Measurements from ENCODE around the gene POMGNT2.

POMGNT2 gene

GRCh38 chr3:43102773-43103480 is 3.0 kb downstream of the POMGNT2 start:
- no peak for DNase-seq (ENCODE audit: low read depth)

DNA sequence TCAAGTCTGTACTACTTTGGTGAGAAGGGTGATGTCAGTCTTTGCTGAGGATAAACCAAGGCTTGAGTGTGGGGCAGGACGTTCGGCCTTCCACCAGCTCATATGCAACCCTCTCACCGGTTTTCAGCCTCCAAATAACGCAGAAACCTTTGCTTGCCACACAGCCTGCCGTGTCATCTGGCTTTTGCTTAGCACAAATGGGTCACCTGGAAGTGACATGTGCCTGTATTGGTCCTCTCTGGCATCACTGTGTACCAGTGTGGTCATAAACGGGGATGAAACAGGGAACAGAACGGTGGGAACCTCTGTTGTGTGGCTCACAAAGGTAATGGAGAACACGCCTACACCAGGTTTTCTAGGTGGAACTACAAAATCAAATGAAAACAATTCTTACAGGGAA is 7.1 kb downstream of the POMGNT2 start:
- no peak for DNase-seq (ENCODE audit: low read depth)

GRCh38 chr3:43097400-43098080 is 8.3 kb downstream of the POMGNT2 start:
- DNase-seq (ENCODE audit: low read depth): no peak

DNA sequence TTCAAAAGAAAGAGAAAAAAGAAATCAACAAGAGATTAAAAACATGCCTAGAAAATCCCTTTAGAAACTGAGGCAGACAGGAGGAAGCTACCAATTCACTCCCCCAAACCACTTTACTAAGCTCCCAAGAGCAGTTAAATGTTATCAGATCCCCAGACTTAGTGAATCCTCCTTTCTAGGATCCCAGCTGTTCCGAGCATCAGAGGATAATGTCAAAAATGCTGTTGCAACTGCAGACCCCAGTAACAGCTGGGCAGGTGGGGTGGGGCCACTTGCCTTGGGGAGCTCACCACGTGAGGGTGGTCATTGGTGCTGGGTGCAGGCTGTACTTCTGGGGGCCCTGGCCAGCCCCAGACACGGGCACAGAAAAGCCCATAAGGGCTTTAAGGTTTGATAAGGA is 9.1 kb downstream of the POMGNT2 start:
- DNase-seq (ENCODE audit: low read depth): no peak

DNA sequence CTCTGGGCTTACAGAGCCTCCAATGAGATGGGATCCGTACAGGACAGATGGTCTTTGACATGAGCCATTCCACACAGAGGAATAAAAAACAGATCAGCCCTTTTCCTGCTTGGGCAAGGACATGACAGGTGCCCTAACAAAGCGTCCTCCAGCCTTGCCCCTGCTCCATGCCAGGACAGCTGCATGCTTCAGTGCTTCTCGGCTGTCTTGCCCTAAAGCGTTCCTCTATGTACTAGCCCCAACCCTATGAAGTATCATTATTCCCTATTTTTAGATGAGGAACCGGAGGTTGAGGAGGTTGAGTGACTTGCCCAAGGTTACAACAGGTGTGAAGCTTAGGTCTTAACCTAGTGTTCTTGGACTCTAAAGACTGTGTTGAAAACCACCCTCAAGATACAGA is 10.5 kb downstream of the POMGNT2 start:
- no peak for DNase-seq (ENCODE audit: low read depth)

DNA sequence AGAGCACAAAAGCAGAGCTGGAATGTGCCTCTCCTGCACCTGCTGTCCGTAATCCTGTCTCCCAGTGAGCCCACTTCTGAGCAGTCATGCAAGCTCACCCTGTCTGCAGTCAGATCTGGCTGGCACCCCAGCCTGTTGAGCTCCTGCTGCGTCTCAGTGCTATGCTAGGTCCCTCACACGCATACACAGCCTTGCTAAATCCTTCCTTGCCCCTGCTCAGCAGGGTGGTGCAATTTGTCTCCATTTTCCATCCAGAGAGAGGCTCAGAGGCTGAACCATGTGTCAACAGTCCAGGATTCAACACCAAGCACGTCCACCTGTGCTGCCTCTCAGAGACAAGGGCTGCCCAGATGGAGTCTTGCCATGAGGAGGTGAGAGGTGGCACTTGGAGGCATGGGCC is 11.0 kb downstream of the POMGNT2 start:
- no peak for DNase-seq (ENCODE audit: low read depth)

- DNase-seq (ENCODE audit: low read depth): no peak
These were observed 11.5 kb downstream of the POMGNT2 start for GRCh38 chr3:43094381-43094780.

GRCh38 chr3:43093974-43094373 is 11.9 kb downstream of the POMGNT2 start:
- DNase-seq (ENCODE audit: low read depth): no peak

GRCh38 chr3:43093006-43093405 is 12.9 kb downstream of the POMGNT2 start:
- no peak for DNase-seq (ENCODE audit: low read depth)

DNA sequence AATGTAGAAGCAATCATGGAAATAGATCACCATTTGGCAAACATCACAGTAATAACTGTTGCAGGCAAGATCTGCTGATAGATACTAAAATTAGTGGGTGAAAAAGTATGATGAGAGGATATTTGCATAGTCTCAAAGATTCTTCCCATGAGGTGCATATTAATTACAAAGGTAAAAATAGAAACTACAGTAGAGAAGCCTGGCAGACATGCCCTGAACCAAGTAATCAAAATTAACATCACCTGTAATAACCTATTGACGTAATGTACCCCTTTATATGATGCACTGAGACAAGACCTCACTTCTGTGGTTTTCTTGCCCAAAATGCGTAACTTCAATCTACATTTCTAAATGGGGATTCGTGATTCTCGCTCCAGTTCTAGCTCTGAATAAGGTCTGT is 14.4 kb downstream of the POMGNT2 start:
- no peak for DNase-seq (ENCODE audit: low read depth)

DNA sequence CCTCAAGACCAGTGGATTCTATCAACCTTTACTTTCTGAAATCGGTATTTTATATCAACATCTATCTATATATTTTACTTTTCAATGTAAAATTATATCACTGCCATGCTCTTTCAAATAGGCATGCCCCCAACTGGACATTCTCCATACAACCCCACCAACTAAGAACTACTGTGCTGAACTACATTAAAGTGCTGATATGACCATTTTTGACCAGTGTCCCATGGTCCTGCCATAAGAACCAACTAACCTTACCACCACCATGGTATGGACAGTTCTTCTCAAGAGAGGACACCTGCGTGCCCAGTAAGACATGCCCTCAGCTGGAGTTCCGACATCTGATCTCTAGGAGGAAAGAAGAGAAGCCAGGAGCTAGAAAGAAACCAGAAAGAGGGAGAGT is 15.6 kb downstream of the POMGNT2 start:
- DNase-seq (ENCODE audit: low read depth): no peak

- no peak for DNase-seq (ENCODE audit: low read depth)
These were observed 16.8 kb downstream of the POMGNT2 start for GRCh38 chr3:43089081-43089480.

- DNase-seq (ENCODE audit: low read depth): no peak
These were observed 18.6 kb downstream of the POMGNT2 start for GRCh38 chr3:43087249-43087776.

GRCh38 chr3:43086460-43087165 is 19.3 kb downstream of the POMGNT2 start:
- DNase-seq (ENCODE audit: low read depth): peak; percentile 31

GRCh38 chr3:43082457-43082856 is 23.4 kb downstream of the POMGNT2 start:
- DNase-seq (ENCODE audit: low read depth): no peak

- no peak for DNase-seq (ENCODE audit: low read depth)
These were observed 24.1 kb downstream of the POMGNT2 start for GRCh38 chr3:43081796-43082195.

GRCh38 chr3:43080726-43081568 is 24.9 kb downstream of the POMGNT2 start:
- no peak for DNase-seq (ENCODE audit: low read depth)

GRCh38 chr3:43079536-43080332 is 26.1 kb downstream of the POMGNT2 start:
- no peak for DNase-seq (ENCODE audit: low read depth)

GRCh38 chr3:43077707-43078106 is 28.2 kb downstream of the POMGNT2 start:
- DNase-seq (ENCODE audit: low read depth): no peak

GRCh38 chr3:43077261-43077660 is 28.6 kb downstream of the POMGNT2 start:
- DNase-seq (ENCODE audit: low read depth): no peak

DNA sequence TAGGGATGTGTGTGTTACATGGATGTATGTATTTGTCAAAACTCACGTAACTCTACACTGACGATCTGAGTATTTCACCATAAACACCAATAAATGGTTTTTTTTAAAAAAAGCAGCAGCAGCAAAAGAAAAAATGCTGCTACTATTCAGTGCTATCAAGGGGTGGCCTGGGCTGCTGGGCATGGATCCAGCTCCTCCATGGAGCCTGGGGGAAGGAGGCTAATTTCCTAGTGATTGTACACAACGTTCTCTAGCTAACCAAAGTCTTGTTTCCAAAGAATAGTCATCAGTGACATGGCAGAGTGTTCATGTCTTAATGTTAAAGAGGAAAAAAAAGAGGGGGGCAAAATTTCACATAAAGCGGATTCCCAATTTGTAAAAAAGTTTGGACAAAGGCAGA is 29.0 kb downstream of the POMGNT2 start:
- DNase-seq (ENCODE audit: low read depth): no peak

Data from ELR (cell line).